GM20000 (cell line): ENCODE results near the gene GET3.
"Not testable (repeated sequence)": the region's sequence is repeated elsewhere in the genome, so short reads cannot be mapped to it uniquely, and the experiment has no call there.

Experiments used
- DNase-seq: peaks from one replicate; pipeline ENCODE4 v3.0.0; 2012; ENCODE audit warnings: low spot score
- TF ChIP-seq, protein P1 (sequence below): IDR thresholded peaks from 2 replicates; pipeline ENCODE4 v1.5.1; 2012; ENCODE audit warnings: mild to moderate bottlenecking, control low read depth; ENCODE audit errors: extremely low read depth, missing control alignments

Gene GET3

DNA sequence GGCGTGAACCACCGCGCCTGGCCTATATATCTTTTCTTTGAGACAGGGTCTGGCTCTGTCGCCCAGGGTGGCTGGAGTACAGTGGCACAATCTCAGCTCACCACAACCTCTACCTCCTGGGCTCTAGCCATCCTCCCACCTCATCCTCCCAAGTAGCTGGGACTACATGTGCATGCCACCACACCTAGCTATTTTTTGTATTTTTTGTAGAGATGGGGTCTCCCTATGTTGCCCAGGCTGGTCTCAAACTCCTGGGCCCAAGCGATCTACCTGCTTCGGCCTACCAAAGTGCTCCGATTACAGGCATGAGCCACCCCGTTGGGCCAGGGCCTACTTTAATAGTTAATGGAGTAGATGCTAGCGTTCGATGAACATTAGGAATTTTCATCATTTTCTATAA is 17.0 kb upstream of the GET3 start:
- TF ChIP-seq, protein P1, sequence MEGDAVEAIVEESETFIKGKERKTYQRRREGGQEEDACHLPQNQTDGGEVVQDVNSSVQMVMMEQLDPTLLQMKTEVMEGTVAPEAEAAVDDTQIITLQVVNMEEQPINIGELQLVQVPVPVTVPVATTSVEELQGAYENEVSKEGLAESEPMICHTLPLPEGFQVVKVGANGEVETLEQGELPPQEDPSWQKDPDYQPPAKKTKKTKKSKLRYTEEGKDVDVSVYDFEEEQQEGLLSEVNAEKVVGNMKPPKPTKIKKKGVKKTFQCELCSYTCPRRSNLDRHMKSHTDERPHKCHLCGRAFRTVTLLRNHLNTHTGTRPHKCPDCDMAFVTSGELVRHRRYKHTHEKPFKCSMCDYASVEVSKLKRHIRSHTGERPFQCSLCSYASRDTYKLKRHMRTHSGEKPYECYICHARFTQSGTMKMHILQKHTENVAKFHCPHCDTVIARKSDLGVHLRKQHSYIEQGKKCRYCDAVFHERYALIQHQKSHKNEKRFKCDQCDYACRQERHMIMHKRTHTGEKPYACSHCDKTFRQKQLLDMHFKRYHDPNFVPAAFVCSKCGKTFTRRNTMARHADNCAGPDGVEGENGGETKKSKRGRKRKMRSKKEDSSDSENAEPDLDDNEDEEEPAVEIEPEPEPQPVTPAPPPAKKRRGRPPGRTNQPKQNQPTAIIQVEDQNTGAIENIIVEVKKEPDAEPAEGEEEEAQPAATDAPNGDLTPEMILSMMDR = no peak
- DNase-seq = no peak

DNA sequence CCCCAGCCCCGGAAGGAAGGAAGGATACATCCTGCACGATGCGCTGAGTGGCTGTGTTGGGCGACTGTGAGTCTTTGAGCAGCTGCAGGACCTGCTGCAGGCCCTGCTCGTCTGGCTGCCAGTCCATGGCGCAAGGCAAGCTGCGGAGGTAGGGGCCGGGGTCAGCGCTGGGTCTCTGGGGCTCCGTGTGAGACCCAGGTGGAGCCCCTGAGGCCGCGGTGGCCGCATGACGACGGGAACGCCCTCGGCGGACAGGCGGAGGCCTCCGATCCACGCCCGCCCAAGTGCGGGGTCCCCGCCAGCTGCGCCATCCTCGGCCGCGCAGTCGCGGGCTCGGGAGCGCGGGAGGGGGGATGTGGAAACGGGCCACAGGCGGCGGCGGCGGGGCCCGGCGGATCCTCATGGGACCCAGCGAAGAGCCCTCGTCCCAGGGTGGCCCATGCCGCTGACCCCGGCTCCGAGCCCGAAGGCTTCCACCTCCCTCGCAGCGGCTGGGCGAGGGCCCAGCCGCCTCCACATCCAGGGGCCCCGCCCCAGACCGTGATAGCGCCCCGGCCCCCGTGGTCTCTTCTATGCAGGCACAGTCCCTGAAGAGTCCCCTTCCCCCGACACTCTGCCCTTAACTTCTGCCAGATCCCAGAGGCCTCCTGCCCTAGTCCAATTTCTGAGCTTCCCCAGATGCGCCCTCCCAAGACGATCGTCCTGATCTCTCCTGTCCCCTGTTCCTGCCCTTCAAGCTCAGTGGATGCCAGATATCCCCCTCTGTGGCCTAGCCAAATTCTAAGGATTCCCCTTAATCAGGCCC is 16.2 kb upstream of the GET3 start:
- peak; percentile 51 for DNase-seq
- TF ChIP-seq, protein P1 = no peak

DNA sequence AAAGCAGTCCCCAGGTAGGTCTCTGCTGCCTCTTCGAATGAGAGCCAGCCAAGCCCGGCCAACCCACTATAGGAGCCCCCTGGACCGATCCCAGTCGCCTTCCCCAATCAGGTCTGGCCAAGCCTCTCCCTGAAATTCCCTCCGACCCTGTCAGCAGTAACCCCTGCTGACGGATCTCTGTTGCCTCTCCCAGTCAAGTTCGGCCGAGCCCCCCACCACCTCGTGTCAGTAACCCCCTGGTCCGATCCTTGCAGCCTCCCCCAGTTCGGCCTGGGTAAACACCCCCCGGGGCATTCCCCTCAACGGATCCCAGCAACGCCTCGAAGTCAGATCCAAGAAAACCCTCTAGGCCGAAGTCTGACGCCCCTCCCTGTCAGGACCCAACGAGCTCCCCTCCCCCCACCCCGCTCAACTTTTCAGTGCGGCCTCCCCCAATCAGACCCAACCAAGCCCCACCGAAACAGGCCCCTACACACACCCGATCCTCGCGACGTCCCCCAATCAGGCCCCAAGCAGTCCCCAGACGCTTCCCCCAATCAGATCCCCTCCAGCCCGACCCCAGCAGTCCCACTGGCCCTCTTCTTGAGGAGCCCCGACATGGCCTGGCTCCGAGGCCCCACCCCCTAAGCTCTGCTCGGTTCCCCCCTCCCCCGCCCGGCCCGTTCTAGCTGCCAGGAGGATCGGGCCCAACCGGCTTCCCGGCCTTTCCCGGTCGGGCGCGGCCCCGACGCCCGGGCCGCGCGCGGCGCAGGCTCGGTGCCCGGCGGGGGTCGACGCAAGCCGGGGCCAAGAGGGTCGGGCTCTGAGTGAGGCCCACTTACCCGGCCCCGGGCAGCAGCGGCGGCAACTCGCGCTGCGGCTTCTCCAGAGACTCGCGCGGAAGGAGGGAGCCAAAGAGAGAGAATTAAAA is 15.4 kb upstream of the GET3 start:
- peak; percentile 89 for DNase-seq
- TF ChIP-seq, protein P1 = no peak

DNA sequence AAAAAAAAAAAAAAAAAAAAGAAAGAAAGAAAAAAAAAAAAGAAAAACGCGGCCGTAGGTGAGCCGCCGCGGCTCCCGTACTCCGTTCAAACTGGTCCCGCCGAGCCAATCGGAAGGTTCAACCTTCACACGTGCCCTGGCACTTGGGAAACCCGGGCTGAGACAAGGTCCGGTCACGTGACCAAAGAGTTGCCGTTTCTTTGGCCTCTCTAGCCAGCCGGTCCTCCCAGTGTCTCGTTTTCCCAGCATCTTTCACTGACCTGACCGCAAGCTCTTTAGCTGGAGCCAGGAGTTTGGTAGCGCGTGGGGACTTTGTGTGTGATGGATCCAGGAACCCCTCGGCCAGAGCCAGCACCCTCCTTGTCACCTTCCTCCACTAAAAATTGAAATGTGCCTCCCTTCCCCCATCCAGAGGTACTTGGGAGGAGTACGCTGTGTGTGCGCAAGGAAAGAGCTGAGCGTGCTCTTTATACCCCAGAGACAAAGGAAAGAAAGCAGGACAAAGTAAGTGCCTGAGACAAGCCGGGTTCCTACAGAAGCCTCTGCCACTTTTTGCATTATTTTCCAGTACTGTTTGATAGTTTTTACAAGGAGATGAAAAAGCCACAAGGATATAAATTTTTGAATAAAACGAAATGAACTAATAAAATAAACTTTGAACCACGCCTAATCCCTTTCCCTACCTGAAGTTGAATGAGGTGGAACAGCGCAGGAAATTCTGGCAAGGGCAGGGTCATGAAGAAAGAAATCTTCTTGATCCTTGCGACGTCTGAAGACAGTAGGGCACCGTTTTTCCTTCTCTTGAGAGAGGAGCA is 14.5 kb upstream of the GET3 start:
- peak; percentile 99 for DNase-seq
- TF ChIP-seq, protein P1 = no peak

DNA sequence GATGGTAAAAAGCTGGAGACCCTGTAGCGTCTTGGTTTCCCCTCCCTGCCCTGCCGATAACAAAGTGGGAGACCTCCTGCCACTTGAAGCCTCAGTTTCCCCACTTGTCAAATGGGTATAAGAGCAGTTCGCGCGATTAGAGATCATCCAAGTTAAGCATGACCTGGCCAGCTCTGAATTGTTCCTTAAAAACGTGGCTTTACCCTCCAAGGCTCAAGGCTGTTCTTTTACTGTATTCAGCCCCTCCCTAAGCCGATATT is 14.0 kb upstream of the GET3 start:
- TF ChIP-seq, protein P1 = no peak
- DNase-seq = no peak

DNA sequence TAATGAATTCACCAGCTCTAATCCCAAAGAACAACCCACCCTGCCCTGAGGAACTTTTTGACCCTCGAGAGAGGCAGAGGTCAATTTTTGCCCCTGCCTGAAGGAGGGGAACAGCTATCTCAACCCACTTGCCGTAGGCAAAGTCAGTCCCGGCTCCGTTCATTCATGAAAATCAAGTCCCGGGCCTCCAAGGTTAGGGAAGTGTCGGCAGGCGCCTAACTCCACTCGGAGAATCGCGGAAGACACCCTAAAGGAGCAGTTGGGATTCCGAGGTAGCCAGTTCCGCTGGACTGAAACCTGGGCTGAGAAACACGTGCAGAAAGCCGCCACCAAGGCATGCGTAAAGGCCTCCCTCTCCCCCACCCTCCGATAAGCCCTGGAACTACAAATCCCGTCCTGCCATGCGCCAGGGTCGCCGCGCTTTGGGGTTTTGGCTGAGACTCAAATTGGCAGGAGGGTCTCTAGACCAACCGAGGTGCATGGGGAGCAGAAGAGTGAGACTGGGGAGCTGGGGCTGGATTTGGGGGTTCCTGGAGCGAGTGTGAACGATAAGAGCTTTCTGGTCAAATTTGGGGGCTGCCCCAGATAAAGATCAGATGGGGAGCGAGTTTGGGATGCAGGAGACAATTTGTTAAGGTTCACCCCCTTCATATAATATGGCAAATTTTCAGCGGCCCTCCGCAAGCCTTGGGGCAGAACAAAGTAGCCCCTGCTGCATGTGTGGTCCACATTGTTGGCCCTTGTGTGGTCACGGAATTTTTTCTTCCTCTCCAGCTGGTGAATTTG is 13.5 kb upstream of the GET3 start, which contains the start of gene TNPO2:
TNPO2 (minus strand) TSS at position 292 of the 786 bp plus-strand sequence. CDS start 2,955 bp downstream, outside the sequence.
- DNase-seq = peak; percentile 86

DNA sequence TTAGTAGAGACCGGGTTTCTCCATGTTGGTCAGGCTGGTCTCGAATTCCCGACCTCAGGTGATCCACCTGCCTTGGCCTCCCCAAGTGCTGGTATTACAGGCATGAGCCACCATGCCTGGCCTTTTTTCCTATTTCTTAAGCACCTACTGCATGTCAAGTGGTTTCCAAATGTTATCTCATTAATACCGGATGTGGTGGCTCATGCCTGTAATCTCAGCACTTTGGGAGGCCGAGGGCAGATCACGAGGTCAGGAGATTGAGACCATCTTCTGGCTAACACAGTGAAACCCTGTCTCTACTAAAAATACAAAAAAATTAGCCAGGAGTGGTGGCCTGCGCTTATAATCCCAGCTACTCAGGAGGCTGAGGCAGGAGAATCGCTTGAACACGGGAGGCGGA is 11.7 kb upstream of the GET3 start:
- DNase-seq = not testable (repeated sequence)

More for the DNA sequence above, 13.5 kb upstream of the GET3 start, which contains the start of gene TNPO2:
- TF ChIP-seq, protein P1 = no peak
